ENCODE data around the gene PYGM. TPM values are rescaled to one million over a fixed set of nuclear protein-coding genes. Genes with fewer than 3 reads are reported as not detected.

PYGM gene
- total RNA-seq, 1 experiment from 2014 or later: 8.0 TPM

DNA sequence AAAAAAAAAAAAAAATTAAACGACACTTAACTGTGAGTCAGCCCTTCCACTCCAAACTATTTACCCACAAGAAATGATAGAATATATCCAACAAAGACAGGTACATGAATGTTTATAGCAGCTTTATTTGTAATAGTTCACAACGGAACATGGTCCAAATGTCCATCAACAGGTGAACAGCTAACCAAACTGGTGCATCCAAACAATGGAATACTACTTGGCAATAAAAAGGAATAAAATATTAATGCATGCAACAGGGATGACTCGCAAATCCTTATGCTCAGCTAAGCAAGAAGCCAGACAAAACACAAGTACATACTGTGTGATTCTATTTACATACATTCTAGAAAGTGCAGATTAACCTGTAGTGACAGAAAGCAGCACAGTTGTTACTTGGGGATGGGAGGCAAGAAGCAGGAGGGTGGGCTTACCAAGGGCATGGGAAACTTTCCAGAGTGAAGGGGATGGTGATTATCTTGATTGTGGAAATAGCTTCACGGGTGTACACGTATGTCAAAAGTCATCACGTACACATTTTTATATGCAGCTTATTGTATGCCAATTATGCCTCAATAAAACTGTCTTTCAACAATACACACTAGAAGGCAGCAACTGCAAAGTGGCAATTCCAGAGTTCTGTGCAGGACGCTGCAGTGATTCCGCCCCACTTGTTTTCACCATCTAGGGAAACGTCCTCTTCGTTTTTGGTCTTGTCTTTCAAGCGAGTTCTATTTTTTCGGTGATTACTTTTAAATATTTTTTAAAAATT lies 25.2 kb upstream of the PYGM start:
- H3K27me3 ChIP-seq: no peaks in the 10 kb centered on the region
- H3K27ac ChIP-seq: no peak overlapping the region
- no peaks in the 10 kb centered on the region for H3K4me1 ChIP-seq
- no peaks in the 10 kb centered on the region for H3K9me3 ChIP-seq (replicated peaks)
- H3K4me3 ChIP-seq: no peak overlapping the region
- H3K36me3 ChIP-seq: no peaks in the 10 kb centered on the region
- DNase-seq: no peak

DNA sequence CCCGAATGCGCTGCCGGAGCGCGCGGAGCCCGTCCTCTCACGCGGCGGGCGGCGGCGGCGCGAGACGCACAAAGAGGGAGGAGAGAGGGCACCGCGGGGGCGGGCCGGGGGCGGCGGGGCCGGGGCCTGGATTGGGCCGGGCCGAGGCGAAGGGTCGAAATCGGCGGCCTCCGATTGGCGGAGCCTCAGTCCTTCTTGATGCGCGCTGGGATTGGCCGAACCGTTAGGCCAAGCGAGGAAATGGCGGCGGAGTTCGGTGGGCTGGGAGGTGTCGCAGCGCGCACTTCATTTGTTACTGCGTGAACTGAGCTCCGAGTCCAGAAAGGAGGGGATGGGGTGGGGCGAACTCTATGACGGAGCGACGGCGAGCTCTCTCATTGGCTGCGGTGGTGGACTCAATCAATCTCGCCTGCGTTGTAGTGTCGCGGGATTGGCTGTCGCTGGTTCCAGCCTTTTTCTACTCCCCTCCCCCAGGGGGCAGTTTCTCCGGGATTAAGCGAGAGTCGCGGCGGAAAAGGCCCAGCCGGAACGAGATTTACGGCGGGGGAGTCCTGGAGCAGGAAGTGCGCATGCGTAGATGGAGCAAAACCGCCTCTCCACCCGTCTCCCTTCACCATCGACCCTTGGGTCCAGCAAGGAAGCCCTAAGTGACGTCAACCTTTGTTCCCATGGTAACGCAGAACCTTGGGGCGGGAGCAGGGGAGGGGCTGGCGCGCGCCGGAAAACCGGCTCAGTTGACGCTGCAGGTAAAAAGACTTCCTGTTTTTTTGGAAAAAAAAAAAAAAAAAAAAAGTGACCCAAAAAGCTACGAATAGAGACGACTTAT lies 18.9 kb upstream of the PYGM start, which contains the start of gene SF1:
Gene SF1 (minus strand): TSS at position 70 of the 826 bp plus-strand sequence. CDS start 150 bp downstream, outside the sequence.
- H3K4me1 ChIP-seq: peaks cover 7% of the 10 kb centered on the region; the same call in 1 of the 2 replicates
- peak; percentile 99 for DNase-seq
- H3K27me3 ChIP-seq: no peaks in the 10 kb centered on the region
- H3K27ac ChIP-seq: peak within 1 kb of the TSS; percentile 85
- peaks cover 39% of the 10 kb centered on the region for H3K36me3 ChIP-seq
- peak within 1 kb of the TSS; percentile 100 for H3K4me3 ChIP-seq
- H3K9me3 ChIP-seq (replicated peaks): no peaks in the 10 kb centered on the region

GRCh38 chr11:64778223-64778472 lies 18.4 kb upstream of the PYGM start:
- H3K4me3 ChIP-seq: peak overlapping the region; percentile 100
- peaks cover 44% of the 10 kb centered on the region for H3K36me3 ChIP-seq
- peaks cover 9% of the 10 kb centered on the region; the same call in 1 of the 2 replicates for H3K4me1 ChIP-seq
- DNase-seq: no peak
- no peaks in the 10 kb centered on the region for H3K27me3 ChIP-seq
- H3K9me3 ChIP-seq (replicated peaks): no peaks in the 10 kb centered on the region
- peak overlapping the region; percentile 85 for H3K27ac ChIP-seq

GRCh38 chr11:64777449-64778222 lies 17.9 kb upstream of the PYGM start:
- no peaks in the 10 kb centered on the region for H3K27me3 ChIP-seq
- H3K4me3 ChIP-seq: peak overlapping the region; percentile 100
- peak; percentile 68 to 86 for DNase-seq
- peak overlapping the region; percentile 85; the same call in 1 of the 2 replicates for H3K27ac ChIP-seq
- peaks cover 9% of the 10 kb centered on the region; the same call in 1 of the 2 replicates for H3K4me1 ChIP-seq
- peaks cover 49% of the 10 kb centered on the region for H3K36me3 ChIP-seq
- H3K9me3 ChIP-seq (replicated peaks): no peaks in the 10 kb centered on the region

DNA sequence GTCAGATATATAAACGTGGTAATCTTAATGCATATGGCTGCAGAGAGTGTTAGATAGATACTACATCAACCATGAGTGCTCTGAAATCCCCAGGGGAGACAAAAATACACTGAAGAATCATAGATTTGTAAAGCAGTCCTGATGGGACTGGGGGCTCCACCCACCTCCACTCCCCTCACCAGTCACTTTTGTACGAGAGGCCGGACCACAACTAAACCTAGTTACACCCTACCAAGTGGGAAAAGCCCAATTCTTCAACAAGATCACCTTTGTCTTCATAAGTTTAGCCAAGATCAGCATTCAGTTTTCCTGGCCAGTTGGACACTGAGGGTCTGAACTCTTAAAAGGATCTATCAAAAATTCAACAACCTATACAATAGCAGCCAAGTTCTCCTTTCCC lies 17.1 kb upstream of the PYGM start:
- no peaks in the 10 kb centered on the region for H3K9me3 ChIP-seq (replicated peaks)
- peaks cover 9% of the 10 kb centered on the region; the same call in 1 of the 2 replicates for H3K4me1 ChIP-seq
- H3K27ac ChIP-seq: no peak overlapping the region
- H3K27me3 ChIP-seq: no peaks in the 10 kb centered on the region
- no peak for DNase-seq
- H3K4me3 ChIP-seq: peak overlapping the region; percentile 100
- peaks cover 57% of the 10 kb centered on the region for H3K36me3 ChIP-seq

DNA sequence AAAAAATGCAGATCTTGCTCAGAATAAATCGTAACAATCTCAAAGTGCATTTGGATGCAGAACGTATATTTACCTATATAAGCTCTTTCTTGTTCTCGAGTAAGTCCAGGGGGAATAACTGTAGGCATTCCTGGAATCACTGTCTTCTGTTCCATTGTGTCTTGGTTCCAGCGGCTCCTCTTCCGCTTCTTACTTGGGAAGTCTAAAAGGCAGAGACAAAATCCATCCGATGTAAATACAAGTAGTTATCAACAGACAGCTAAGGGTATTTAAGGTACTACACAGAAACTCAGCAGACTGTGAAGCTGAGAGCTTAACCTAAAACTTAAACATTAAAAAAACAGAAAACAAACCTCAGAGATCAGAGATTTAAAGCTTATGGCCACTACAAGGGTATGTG lies 16.7 kb upstream of the PYGM start:
- DNase-seq: no peak
- no peaks in the 10 kb centered on the region for H3K9me3 ChIP-seq (replicated peaks)
- H3K4me1 ChIP-seq: peaks cover 9% of the 10 kb centered on the region; the same call in 1 of the 2 replicates
- H3K27ac ChIP-seq: no peak overlapping the region
- H3K36me3 ChIP-seq: peaks cover 61% of the 10 kb centered on the region
- H3K27me3 ChIP-seq: no peaks in the 10 kb centered on the region
- H3K4me3 ChIP-seq: peak overlapping the region; percentile 100

DNA sequence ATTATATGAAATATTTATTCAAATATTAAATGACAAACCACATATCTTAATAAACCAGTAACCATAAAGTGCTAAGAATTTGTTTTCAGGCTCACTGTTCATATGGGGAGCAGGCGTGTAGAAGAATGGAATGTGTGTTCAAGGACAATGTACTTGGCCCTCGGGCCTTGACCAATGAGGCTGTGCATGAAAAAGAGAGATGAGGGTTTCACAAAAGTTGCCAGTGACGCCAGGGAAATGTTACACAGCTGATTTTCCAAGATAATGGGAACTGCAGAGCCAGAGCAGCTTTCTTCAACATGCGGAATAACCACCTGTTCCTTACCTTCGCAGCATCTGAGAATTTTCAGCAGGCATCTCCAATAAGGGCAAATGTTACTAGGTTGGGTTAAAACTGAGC lies 14.4 kb upstream of the PYGM start:
- H3K9me3 ChIP-seq (replicated peaks): no peaks in the 10 kb centered on the region
- H3K27ac ChIP-seq: no peak overlapping the region
- H3K27me3 ChIP-seq: no peaks in the 10 kb centered on the region
- DNase-seq: no peak
- peaks cover 9% of the 10 kb centered on the region; the same call in 1 of the 2 replicates for H3K4me1 ChIP-seq
- H3K4me3 ChIP-seq: no peak overlapping the region
- H3K36me3 ChIP-seq: peaks cover 84% of the 10 kb centered on the region

DNA sequence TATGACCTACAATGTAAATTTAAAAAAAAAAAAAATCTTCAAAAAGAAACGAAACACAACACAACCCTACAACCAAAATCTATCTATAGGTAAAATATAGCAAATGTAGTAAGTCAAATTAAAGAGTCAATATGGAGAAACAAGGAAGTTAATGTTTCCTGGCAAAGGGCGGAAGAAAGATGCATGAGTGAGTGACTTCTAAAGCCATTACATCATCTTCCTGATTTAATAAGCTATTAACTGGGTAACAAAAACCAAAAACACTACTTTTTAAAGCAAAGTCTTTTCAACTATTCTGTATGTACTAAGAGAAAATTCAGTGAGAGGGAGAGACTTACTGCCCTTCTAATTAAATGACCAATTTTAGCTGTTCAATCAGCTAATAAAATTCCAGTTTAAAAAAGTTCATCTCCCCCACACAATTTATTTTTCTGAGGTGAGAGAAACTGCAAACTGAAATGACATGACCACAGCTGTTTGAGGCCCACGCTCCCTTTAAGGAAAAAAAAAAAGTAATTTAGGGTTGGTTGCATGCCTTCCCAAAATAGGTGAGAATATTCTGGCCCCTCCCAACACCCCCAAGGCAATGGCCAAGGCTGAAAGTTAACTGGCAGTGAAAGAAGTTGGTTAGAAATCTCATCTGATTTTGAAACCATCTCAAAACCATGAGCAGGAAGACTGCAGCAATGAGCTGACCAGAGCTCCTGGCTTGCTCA lies 12.7 kb upstream of the PYGM start:
- Histone ChIP-seq H3K4me1 (peaks cover 9% of the 10 kb centered on the region; the same call in 1 of the 2 replicates), H3K36me3 (peaks cover 100% of the 10 kb centered on the region), H3K27me3 (no peaks in the 10 kb centered on the region), H3K9me3 (replicated peaks) (no peaks in the 10 kb centered on the region), H3K27ac (no peak overlapping the region), H3K4me3 (no peak overlapping the region)
- no peak for DNase-seq

GRCh38 chr11:64771861-64772260 lies 12.1 kb upstream of the PYGM start:
- Histone ChIP-seq H3K27ac (no peak overlapping the region), H3K4me3 (no peak overlapping the region), H3K4me1 (peaks cover 9% of the 10 kb centered on the region; the same call in 1 of the 2 replicates), H3K27me3 (no peaks in the 10 kb centered on the region), H3K9me3 (replicated peaks) (no peaks in the 10 kb centered on the region), H3K36me3 (peaks cover 100% of the 10 kb centered on the region)
- DNase-seq: no peak

- H3K4me3 ChIP-seq: no peak overlapping the region
- no peaks in the 10 kb centered on the region for H3K9me3 ChIP-seq (replicated peaks)
- no peaks in the 10 kb centered on the region for H3K27me3 ChIP-seq
- no peak overlapping the region for H3K27ac ChIP-seq
- 0 out of 2 replicates have a peak, but pooled peaks cover 2% of the 10 kb centered on the region for H3K4me1 ChIP-seq
- no peak for DNase-seq
- peaks cover 89% of the 10 kb centered on the region for H3K36me3 ChIP-seq
These were observed 10.3 kb upstream of the PYGM start for GRCh38 chr11:64770120-64770519.

DNA sequence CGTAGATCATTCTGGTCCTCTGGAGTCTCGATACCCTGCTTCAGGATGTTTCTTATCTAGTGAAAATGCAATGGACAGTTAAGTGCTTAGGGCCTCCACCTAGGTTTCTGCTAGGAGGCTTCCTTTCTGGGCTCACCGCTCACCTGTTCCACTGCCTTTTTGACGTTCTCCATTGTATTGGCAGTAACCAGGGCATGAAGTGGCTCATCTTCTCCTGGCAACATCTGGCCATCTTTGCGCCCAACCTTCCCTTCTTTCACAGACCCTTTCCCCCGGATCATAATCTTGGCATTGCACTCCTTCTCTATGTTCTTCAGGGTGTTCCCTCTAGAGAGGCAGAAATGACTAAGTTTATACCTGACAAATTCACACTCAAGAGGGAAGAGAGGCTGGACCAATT lies 9.5 kb upstream of the PYGM start:
- Histone ChIP-seq H3K9me3 (replicated peaks) (no peaks in the 10 kb centered on the region), H3K36me3 (peaks cover 89% of the 10 kb centered on the region), H3K4me1 (0 out of 2 replicates have a peak, but pooled peaks cover 2% of the 10 kb centered on the region), H3K27me3 (no peaks in the 10 kb centered on the region), H3K27ac (no peak overlapping the region), H3K4me3 (no peak overlapping the region)
- no peak for DNase-seq

DNA sequence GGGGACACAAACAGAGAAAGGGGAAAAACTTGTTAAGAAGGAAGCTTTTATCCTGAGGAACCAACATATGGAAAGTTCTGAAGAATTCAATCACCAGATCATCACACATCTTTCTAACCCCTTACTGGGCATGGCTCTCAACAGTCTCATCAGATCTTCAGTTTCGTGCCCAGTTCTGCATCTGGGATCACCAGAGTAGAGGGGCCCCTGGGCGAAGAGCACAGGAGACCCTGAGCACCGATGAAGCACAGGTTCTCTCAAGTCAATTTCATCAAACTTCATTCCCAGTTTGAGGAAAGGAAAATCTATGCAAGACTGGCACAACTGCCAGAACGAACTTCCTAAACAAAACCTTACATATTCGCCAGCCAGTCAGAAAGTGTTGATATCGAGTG lies 8.5 kb upstream of the PYGM start:
- H3K4me1 ChIP-seq: no peaks in the 10 kb centered on the region; the same call in 1 of the 2 replicates
- no peak overlapping the region for H3K4me3 ChIP-seq
- no peaks in the 10 kb centered on the region for H3K27me3 ChIP-seq
- no peak overlapping the region for H3K27ac ChIP-seq
- DNase-seq: no peak
- H3K36me3 ChIP-seq: peaks cover 89% of the 10 kb centered on the region
- no peaks in the 10 kb centered on the region for H3K9me3 ChIP-seq (replicated peaks)

- no peak overlapping the region for H3K27ac ChIP-seq
- H3K4me3 ChIP-seq: no peak overlapping the region
- H3K27me3 ChIP-seq: no peaks in the 10 kb centered on the region
- H3K4me1 ChIP-seq: no peaks in the 10 kb centered on the region; the same call in 1 of the 2 replicates
- H3K36me3 ChIP-seq: peaks cover 89% of the 10 kb centered on the region
- DNase-seq: peak; percentile 60 to 67
- H3K9me3 ChIP-seq (replicated peaks): no peaks in the 10 kb centered on the region
These were observed 7.8 kb upstream of the PYGM start for GRCh38 chr11:64767344-64768299.
